GM19397 (cell line): ENCODE measurements around the gene NTMT1.
A peak's percentile ranks its signal among the peaks of the same experiment; 100 is the strongest.

Source experiments
- ATAC-seq: cut with Tn5 transposase; IDR thresholded peaks from one replicate; pipeline ENCODE4 v1.9.1; 2021; ENCODE audit warnings: mild to moderate bottlenecking, moderate library complexity; ENCODE audit not compliant: unreplicated experiment

The NTMT1 gene

DNA sequence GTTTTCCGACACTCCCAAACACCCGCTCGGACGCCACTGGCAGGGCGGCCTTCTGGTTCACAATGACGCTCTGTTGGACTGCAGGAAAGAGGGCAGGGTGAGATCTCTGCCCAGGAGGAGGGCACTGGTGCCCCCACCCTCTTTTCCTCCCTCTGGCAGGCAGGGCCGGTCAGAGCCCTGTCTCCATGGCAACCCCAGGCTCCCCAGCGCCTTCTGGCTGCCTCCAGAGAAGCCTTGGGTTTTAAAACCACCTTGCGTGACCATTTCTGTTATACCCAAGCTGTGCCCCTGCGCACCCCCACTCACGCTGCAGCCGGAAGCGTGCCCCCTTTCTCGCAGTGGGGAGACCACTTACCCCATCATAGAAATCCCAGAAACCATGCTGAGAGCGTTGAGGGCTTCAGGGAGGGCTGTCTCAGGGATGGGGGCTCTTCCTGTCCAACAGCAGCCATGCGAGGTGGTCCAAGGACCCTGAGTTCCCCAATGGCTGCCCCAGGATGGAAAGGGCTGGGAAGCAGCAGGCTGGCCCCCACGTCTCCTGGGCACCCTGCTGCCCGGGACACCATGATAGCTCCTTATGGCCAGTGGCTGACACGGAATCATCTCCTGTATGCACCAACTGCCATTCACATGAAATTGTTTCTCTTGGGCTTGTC, 12.3 kb upstream of the NTMT1 start:
- no peak for ATAC-seq

DNA sequence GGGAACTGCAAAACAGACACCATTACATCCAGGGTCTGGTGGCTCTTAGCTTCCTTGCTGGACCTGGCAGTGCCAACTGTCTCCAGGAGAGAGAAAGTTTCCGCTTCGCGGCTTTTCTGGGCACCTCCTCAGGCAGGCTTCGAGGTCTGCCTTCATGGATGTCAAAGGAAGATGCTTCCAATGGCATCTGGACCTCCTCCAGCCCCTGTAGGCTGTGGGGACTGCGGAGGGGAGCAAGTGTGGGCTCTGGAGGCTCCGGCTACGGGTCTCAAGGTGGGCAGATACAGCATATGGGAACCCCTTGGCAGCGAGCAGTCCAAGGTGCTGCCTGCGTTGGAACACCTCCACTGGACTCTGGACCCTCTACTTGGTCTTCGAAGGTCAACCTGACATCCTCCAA, 11.0 kb upstream of the NTMT1 start:
- ATAC-seq: no peak

DNA sequence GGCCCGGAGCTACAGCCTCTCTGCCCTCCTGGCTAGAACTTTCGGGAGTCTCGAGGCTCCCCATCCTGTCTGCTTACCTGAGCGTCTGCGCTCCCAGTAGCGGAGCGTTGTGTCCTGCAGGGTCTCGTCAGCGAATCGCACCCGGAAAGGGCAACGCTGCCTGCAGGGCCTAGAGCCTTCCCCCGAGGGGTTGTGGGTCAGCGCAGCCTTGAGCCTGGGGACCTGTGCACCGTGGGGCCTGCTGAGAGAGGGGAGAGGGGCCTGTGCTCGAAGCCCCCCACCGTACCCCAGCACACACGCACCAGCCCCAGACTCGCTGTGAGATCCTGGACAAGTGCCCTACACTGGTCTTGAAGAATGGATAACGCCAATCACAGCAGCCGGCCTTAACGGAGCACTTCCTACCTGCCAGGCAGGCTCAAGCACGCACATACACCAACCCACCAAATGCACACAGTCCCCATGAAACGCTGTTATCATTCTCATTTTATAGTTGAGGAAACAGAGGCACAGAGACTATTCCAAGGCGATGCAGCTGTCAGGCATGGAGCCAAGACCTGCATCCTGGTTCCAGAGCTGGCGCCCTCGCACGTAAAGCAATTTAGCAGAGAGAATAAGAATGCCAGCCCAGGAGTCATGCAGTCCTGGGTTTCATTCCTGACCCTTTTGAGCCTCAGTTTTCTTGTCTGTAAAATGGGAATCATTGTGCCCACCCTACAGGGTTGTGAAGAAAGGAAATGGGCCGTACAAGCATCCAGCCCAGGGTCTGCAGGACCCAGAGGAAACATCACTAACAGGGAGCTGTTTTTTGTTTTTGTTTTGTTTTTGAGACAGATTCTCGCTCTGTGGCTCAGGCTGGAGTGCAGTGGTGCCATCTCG, 10.3 kb upstream of the NTMT1 start:
- ATAC-seq: no peak

DNA sequence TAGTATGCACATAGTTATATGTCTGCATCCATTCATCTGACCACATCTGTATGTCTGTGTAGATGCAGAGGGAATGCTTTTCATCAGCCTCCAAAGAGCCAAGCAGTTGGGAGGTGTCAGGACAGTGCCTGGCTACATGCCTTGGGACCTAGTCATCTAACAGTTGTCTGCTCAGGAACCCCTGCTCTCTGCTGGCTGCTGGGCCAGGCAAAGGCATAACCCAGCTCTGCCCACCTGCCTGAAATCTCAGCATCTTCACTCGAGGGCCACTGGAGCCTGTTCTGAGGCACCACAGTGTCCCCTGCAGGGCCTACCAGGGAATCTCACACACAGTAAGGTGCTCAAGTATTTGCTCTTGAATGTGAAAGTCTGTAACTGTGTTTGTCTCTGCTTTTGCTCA, 8.8 kb upstream of the NTMT1 start:
- no peak for ATAC-seq

DNA sequence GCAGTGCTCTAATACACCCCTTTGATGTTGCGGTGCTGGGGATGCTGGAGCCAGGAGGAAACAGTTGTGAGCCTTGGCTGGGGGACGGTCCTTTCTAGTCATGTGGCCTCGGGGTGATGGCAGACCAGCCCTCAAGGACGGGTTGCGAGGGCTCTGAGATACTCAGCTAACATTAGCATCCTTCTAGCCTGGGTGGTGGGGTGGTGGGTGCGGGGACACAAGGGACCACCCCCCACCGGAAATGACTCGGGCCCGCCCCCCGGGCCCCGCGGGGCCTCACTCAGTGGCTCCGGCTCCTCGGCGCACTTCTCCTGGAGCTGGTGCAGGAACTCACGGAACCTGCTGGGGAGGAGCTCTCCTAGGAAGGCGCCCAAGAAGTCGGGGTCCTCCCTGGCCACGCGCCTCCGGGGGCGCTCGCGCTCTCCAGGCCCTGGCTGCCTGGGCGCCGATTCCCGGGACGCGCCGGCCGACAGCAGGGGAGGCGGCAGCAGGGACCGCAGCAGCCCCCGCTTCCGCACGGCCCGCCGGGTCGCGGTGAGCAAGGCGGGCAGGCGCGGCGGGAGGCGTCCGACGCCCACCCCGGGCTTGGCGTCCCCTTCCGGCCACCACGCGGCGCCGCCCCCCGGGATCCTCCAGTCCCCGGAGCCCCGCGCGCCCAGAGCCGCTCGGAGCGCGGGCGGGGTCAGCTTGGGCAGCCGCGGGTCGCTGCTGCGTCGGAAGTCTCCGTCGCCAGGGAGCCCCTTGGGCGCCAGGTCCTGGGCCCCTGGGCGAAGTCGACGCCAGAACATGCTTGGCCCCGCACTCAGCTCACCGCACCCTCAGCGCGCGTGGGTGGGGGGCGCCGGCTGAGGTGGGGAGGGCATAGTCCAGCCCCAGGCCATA, 5.9 kb upstream of the NTMT1 start:
- ATAC-seq: no peak

DNA sequence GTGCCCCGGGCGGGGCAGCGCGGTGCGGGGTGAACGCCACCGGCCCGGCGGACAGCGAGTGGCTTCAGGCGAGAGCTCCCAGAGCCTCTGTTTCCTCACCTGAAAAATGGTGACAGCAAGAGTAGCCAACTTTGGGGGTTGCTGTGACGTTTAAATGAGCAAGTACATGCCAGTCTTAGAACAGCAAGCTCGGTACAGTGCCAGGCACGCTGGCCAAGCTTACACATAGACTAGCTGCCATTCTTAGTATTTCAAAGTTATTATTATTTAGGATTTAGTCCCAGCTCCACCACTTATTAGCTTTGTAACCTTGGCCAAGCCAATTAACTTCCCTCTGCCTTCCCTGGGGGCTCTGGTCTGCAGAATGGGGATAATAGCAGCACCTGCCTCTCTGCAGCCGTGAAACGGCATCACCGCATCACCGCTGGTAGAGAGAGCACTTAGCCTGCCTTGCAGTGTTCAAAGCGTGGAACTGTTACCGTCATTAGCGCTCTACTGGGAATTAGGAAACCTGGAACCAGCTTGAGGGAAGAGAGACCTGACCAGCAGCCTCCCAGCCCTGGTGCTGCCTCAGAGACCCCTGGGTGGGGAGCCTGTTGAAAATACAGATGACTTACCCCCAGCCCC, 5.2 kb upstream of the NTMT1 start, which contains the start of gene C9orf50:
C9orf50 (minus strand) TSS at position 433 of the 627 bp plus-strand sequence. CDS start 527 bp downstream, outside the sequence.
- ATAC-seq: no peak

DNA sequence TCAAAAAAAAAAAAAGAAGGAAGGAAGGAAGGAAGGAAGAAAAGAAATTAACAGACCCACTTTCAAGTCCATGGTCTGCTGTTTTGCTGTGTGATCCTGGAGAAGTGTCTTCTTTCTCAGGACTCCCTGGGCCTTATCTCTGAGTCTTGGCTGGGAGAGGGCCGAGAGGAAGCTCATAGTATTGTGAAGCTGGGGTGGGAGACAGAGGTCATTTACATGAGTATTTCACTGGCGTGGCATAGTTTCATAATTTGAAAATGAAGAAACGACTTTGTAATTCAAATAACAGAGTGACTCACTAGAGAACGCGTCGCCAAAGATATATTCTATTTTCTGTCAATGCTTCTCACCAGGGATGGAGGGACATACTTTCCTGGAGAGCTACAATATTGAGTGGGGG, 2.6 kb upstream of the NTMT1 start:
- ATAC-seq: no peak

DNA sequence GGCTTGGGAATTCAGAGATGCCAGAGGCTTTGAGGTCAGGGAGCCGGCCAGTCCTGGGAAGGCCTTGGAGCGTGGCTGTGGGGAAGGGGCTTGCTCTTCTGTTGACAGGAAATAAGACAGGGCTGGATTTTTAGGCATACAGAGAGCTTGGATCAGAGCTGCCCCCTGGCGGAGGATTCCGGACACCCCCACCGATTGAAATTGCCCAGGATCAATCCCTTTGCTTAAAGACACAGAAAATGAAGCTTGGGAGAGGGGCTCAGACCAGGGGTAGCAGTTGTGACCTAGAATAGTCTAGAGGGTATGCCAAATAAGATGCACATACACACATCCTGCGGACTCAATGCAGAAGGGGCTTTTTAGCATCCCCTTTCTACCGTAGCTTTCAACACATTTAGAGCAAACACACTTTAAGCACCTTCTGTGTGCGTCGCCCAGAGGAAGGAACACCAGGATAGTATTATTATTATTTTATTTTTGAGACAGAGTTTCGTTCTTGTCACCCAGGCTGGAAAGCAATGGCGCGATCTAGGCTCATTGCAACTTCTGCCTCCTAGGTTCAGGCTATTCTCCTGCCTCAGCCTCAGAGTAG, 1.7 kb upstream of the NTMT1 start:
- no peak for ATAC-seq

DNA sequence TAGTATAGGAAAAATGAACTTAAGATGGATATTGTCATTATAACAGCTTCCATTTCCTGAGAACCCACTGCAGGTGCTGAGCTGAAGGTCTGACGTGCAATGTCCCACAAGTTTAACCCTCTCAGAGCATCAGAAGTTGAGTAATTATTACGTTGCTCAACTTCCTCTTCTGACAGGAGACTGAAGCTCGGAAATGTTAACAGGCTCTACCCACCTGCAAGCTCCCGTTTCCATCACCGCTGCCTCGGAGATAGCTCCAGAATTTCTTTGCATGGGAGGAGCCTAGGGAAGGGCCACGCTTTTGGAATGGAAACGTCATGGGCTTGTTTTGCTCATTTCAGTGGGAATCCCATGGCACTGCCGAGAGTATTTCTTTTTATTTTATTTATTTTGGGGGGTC, 1.0 kb upstream of the NTMT1 start:
- no peak for ATAC-seq

DNA sequence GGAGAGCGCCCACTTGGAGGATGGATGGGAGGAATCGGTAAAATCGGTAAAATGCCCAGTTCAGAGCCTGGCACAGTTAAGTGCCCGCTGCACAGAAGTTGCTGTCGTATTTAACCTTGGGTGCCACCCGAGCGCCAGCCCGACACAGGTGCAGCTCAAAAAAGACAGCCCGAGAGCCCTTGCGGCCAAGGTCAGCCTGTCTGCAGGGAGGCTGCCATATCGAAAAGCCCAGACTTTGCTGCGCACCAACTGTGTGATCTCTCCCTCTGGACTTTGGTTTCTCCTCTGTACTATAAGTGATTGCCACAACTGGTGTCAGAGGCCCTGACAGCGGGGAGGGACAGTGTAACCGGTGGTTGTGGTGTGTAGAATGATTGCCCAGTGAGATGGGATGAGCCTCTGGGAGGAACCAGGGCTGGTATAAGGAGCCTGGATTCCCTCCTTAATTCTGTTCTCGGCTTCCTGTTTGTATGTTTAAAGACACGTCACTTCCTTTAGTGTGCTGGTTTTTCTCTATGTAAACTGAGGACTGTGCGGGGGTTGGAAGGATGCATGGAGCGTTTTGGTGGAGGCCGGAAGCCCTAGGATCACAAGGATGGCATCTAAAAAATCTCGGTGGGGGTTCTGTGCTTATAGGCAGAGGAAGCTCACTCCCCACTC, 792 bp downstream of the NTMT1 start:
- peak; percentile 29 for ATAC-seq

DNA sequence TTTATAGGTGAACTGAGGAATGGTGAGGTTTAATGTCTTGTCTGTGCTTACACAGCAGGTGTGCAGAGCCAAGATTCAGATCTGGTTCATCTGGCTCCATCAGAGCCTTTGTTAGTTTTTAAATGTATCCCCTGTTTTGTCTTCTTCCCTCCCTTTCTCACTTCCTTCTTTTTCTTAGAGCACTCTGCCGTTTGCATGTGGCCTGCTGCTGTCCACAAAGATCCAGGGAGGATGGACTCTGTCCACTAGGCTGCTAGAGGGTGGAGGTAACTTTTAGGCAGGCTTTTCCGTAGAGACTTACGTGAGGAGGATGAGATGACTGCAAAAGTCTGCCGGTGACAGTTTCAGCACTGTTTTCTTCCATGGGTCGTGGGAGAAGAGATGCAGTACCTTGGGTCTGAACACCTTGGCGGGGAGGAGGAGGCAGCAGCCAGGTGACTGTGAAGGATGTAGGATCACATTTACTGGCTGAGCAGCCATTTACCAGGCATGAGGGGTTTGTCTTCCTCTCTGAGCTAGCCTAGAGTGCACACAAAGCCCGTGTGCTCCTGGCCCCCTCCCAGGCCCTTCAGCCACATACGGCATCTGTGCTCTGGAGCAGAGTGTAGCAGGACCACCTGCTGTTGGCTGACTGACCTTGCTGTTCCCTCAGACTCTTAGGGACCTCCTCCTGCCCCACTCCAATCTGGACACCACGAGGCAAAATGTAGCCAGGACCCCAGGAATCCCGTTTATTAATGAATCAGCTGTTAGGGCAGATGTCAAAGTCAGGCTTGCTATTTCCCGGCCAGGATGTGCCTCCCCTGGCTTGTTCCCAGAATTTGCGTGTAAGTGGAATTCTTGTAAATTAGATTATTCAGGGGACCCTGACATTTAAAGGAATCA, 1.8 kb downstream of the NTMT1 start:
- no peak for ATAC-seq

DNA sequence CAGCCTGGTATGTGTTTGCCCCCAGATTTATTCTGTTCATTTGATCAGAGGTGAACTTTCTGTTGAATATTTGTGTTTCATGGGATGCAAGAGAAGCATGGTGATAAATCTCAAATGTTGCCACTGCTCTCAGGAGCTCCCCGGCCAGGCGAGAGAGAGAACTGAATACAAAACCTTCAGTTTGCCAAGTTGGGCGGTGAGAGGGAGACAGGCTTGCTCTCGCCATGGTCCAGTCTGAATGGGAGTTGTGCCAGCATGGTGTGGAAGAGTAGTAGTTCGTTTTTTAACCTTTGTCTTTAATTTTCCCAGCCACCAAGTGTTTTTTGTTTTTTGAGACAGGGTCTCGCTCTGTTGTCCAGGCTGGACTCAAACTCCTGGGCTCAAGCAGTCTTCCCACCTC, 2.7 kb downstream of the NTMT1 start:
- no peak for ATAC-seq

DNA sequence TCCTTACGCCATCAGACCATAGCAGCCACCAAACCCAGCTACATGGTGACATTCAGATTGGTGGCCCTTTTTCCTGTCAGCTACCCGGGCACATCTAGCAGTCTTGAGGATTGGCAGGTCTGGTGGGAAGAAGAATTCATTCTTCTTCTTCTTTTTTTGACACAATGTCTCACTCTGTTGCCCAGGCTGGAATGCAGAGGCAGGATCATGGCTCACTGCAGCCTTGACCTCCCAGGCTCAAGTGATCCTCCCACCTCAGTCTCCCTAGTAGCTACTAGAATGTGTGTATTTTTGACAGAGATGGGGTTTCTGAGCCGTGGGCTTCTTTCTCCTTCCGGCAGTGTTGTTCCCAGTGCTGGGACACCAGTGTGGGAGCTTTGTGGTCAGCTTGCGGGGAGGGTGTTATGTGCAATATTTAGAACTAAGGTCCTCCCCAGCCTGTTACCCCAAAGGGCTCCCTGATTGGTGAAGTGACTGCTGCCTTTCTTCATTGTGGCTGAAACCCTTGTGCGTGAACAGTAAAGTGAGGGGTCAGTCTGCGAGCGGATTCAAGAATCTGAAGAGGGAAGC, 3.4 kb downstream of the NTMT1 start:
- no peak for ATAC-seq

DNA sequence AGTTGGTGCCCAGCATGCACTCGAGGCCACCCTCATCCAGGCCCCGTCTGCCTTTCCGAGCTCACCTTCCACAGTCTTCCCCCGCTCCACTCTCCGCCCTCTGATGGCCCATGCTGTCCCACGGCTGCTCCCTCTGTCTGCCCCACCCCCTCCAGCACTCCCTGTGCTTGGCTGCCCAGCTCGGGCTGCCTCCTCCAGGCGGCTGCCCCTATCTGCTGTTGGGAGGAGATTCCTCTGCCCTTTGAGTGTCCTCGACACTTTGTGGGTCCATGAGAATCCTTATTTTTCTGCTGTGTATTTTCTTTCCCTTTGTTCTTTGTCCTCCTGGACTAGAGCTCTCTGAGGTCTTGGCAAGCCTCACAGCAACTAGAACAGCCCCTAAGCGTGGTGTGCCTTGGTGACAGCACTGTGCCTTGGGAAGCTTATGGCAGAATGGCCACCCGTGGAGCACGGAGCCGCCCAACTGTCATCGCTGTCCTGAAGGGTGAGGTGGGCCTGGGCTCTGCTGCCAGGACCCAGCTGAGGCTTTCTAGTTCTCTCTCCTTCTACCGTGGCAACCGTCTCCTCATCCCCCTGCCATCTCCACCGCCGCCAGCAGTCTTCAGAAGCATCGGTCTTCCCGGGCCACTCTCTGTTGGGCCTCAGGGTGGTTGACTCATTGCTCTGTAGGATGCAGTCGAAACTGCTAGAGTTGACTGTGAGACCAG, 5.2 kb downstream of the NTMT1 start:
- ATAC-seq: no peak

DNA sequence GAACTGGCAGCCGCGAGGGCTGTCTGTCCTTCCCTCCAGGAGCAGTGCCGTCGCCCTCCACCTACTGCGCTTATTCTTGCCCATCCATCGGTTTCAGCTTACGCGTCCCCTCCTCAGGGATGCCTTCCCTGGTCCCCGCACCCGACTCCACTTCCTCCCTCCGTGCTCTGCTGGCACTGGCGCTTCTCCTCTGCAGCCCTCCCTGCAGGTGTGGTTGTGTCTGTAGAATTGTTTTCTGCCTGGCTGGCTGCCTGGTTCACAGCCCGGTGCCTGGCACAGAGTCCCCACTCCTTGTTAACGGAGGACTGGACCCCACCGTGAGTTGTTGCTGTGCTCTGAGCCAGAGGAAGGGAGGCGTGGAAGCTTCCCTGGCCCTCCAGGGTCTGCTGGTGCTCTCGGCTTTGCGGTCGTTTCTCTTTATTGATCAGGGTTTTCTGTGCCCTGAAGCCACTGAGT, 5.7 kb downstream of the NTMT1 start:
- ATAC-seq: no peak

DNA sequence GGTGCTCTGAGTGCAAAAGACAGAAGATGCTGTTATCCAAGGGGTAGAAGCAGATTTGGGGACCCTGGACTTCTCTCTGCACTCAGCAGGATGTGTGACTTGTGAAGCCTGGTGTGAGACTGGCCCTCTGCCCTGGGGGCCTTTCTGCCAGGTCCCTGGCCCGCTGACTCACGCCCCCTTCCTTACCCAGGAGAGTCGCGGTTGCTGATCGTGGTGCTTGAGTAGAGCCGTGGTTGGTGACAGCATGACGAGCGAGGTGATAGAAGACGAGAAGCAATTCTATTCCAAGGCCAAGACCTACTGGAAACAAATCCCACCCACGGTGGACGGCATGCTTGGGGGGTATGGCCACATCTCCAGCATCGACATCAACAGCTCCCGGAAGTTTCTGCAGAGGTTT, 6.5 kb downstream of the NTMT1 start:
- ATAC-seq: no peak

DNA sequence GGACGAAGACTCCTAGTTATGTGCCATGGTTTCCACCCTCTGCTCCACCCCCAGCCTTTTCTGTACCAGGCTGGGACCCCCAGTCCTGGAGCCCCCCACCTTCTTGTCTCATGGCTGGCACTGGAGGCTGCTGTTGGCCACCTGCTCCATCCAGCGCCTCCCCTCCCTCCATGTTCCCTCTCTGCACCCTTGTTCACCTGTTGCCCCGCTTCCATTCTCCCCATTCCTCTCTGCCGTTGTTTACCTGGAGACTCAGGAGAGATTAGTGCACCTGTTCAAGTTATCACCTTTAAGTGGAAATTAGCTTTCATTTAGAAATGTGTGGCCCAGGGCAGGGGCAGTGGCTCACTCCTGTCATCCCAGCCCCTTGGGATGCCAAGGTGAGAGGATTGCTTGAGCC, 7.2 kb downstream of the NTMT1 start:
- no peak for ATAC-seq

DNA sequence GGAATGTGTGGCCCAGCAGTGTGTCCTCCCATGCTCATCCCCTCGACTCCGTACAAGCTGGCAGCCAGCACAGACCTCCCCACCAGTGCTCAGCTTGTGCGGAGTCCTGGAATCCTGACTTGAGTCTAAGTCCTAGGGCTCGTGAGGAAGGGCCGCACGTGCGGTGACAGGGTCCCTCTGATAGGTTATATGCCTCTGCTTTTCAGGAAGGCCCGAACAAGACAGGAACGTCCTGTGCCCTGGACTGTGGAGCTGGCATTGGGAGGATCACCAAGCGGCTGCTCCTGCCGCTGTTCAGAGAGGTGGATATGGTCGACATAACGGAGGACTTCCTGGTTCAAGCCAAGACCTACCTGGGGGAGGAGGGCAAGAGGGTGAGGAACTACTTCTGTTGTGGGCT, 7.9 kb downstream of the NTMT1 start:
- ATAC-seq: no peak
